Colonic mucosa (tissue), 4 donors: Measurements from ENCODE around the gene CRP. TPM values are rescaled to one million over a fixed set of nuclear protein-coding genes. Genes with fewer than 3 reads are reported as not detected.
"Not testable (repeated sequence)": the region's sequence is repeated elsewhere in the genome, so short reads cannot be mapped to it uniquely, and the experiment has no call there.

ENCODE experiments used
- DNase-seq: peaks from one replicate; pipeline ENCODE4 v3.0.0-alpha.2; 2020
- H3K27ac ChIP-seq: fragments of 200-600 bp; one replicate; pipeline ENCODE4 v1.8.0; 2021
- H3K27me3 ChIP-seq: fragments of 200-600 bp; one replicate; pipeline ENCODE4 v1.8.0; 2021
- H3K36me3 ChIP-seq: fragments of 200-600 bp; one replicate; pipeline ENCODE4 v1.8.0; 2021
- H3K4me1 ChIP-seq: fragments of 200-600 bp; one replicate; pipeline ENCODE4 v1.8.0; 2021; ENCODE audit warnings: mild to moderate bottlenecking
- H3K4me3 ChIP-seq: fragments of 200-600 bp; one replicate; pipeline ENCODE4 v1.8.0; 2021
- H3K9ac ChIP-seq, 2 donors: one replicate each; pipeline ENCODE4 v1.7.0; 2013; ENCODE audit warnings: control low read depth in 2 of 2, low read depth in 2 of 2, low read length in 2 of 2
- H3K9me3 ChIP-seq: fragments of 200-600 bp; one replicate; pipeline ENCODE4 v1.8.0; 2021
- intact Hi-C: fragments of 100-400 bp; cut with DNase I; formaldehyde crosslinking; loops from one replicate; pipeline ENCODE4 v1.14.1; 2022
- total RNA-seq, 2 donors: library from RNA; stranded (reverse); fragmentation: NEBNext Ultra II Directional in 1 of 2; extraction: Animal tissue kit (Norgen Biotek cat#: 25700) in 1 of 2; gene quantifications; one replicate each; pipeline ENCODE4 v1.2.1, GENCODE V29; 2021
- TF ChIP-seq, protein P1 (sequence below): fragments of 200-600 bp; IDR thresholded peaks from one replicate; pipeline ENCODE4 v1.8.0; 2022; ENCODE audit warnings: antibody characterized with exemption, mild to moderate bottlenecking
- donor health status: healthy.
- donor health status: DM: no; HTN: no; CAD: no.
- donor health status: DM: no; HTN: no; CAD: no.

CRP gene
- total RNA-seq, 2 donors from 2014 or later, result 1.9 TPM; not detected in 1

DNA sequence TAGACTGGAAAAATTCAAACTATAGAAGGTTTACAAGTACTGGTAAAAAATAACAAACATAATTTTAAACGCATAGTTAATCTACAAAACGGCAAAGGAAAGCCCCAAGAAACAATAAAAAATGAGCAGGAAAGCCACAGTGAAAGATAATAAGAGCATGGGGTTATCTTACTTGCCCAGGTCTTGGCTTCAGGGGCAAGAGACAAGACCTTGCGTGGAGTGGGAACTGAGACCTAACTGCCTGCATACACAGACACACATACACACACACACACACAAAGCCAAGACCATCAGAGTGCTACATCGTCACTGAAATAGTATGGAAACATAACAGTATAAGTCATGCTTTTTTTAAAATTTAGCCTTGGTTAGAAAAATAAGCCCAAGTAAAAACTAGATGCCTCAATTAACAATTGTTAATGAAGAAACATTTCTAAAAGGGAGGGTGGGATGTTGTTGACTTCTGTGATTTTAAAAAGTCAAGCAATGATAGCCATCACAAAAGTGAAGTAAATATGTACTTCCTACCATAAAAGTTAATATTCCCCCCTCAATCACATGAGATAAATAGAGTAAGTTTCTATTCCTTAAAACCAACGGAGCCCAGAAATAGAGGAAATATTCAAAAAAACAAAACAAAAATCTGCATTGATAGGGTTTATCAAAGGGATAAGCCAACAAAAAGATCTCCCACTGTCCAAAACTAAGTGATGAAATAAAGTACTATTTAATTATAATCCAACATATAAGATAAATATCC, 29.4 kb upstream of the CRP start:
- TF ChIP-seq, protein P1, sequence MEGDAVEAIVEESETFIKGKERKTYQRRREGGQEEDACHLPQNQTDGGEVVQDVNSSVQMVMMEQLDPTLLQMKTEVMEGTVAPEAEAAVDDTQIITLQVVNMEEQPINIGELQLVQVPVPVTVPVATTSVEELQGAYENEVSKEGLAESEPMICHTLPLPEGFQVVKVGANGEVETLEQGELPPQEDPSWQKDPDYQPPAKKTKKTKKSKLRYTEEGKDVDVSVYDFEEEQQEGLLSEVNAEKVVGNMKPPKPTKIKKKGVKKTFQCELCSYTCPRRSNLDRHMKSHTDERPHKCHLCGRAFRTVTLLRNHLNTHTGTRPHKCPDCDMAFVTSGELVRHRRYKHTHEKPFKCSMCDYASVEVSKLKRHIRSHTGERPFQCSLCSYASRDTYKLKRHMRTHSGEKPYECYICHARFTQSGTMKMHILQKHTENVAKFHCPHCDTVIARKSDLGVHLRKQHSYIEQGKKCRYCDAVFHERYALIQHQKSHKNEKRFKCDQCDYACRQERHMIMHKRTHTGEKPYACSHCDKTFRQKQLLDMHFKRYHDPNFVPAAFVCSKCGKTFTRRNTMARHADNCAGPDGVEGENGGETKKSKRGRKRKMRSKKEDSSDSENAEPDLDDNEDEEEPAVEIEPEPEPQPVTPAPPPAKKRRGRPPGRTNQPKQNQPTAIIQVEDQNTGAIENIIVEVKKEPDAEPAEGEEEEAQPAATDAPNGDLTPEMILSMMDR, result no peak

DNA sequence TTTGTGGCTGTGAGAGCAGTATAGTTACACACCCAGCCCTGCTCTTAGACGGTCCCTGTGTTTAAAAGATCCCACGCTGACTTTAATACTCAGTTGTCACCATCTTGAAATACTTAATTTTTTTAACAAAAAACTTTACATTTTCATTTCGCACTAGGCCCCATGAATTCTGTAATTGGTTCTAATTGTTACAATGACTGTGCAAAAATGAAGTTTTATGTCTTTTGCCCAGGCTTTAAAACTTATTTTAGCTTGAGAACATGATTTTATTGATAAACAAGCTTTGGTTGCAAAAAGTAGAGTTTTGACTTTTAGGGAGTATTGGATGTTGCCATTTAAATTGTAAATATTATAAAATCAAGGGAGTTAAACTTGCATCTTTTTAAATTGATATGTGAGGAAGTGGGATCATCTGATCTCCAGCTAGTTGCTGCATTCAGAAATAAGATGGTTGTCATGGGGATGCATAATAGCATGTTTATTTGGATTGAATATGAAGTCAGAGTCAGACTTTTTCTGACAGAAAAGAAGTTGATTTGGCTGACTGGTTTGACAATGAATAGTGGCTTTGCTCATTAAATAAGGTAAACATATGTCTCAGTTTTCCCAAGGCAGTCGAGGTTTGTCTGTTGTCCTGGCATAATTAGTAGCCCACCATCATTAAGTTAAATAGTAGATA, 23.0 kb upstream of the CRP start:
- Histone ChIP-seq H3K27me3 (no peaks in the 10 kb centered on the region), H3K9ac (no peak overlapping the region), H3K36me3 (no peaks in the 10 kb centered on the region), H3K4me3 (no peak overlapping the region), H3K27ac (no peak overlapping the region), H3K4me1 (no peaks in the 10 kb centered on the region), H3K9me3 (no peaks in the 10 kb centered on the region)
- intact Hi-C loops, result no loop called here
- DNase-seq, result no peak
- TF ChIP-seq, protein P1, result no peak

More for the DNA sequence above, 29.4 kb upstream of the CRP start:
- H3K4me3 ChIP-seq, result no peak overlapping the region
- no peak for DNase-seq
- no peaks in the 10 kb centered on the region for H3K36me3 ChIP-seq
- H3K27ac ChIP-seq, result no peak overlapping the region
- H3K9ac ChIP-seq, result no peak overlapping the region
- no peaks in the 10 kb centered on the region for H3K27me3 ChIP-seq
- no peaks in the 10 kb centered on the region for H3K9me3 ChIP-seq
- intact Hi-C loops, result no loop called here
- H3K4me1 ChIP-seq, result no peaks in the 10 kb centered on the region

DNA sequence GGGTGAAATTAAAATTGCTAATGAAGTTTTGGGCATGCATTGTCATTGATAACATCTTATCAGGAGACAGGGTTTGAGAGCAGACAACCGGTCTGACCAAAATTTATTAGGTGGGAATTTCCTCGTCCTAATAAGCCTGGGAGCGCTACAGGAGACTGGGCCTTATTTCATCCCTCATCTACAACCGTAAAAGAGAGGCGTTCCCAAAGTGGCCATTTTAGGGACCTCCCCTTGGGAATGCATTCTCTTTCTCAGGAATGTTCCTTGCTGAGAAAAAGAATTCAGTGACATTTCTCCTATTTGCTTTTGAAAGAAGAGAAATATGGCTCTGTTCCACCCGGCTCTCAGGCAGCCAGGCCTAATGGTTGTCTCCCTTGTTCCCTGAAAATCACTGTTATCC, 8.8 kb upstream of the CRP start:
- H3K9ac ChIP-seq, intact Hi-C loops, H3K36me3 ChIP-seq, H3K9me3 ChIP-seq, H3K27me3 ChIP-seq, H3K4me3 ChIP-seq, H3K4me1 ChIP-seq, H3K27ac ChIP-seq, DNase-seq: not testable (repeated sequence)

DNA sequence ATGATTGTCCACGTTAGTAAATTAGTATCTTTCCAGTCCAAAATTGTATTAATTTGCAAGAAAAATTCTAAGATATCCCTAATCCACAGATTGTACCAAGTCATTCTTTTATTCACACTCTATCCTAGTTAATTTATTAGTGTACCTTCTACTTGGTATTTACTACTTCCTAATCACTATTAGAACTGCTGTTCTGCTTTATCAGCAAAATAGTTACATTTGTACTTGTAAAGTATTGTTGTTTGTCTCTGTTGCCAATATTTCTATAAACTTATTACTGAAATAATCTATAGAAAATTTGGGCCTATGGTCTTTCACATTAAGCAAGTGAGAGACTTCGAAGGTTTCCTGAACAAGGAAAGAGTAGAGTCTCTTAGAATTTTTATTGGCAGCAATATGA, 5.6 kb upstream of the CRP start:
- H3K4me3 ChIP-seq, result no peak overlapping the region
- no peaks in the 10 kb centered on the region for H3K36me3 ChIP-seq
- no peak for DNase-seq
- H3K27me3 ChIP-seq, result no peaks in the 10 kb centered on the region
- intact Hi-C loops, result no loop called here
- no peak overlapping the region for H3K27ac ChIP-seq
- H3K9ac ChIP-seq, result no peak overlapping the region
- H3K4me1 ChIP-seq, result no peaks in the 10 kb centered on the region
- TF ChIP-seq, protein P1, result no peak
- no peaks in the 10 kb centered on the region for H3K9me3 ChIP-seq

DNA sequence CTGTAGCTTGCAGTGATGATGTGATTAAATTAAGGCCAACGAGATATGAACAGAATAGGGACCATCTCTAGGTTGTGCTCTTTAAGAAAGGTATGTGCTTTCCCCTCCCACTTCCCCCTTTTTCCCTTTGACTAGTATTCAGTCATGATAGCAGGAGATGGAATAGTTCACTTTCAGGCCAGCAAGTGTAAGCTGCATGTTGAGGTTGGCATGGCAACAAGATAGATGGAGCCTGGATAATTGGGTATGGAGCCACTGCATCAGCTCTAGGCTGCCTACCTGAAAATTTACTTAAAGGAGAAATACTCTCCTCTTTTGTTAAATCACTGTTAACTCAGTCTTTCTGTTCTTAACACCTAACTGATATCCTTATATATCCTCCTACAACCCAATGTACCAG, 1.5 kb upstream of the CRP start:
- H3K9me3 ChIP-seq, result no peaks in the 10 kb centered on the region
- H3K4me1 ChIP-seq, result no peaks in the 10 kb centered on the region
- H3K36me3 ChIP-seq, result no peaks in the 10 kb centered on the region
- H3K27ac ChIP-seq, result no peak overlapping the region
- H3K27me3 ChIP-seq, result no peaks in the 10 kb centered on the region
- H3K9ac ChIP-seq, result no peak overlapping the region
- TF ChIP-seq, protein P1, result no peak
- H3K4me3 ChIP-seq, result no peak overlapping the region
- intact Hi-C loops, result no loop called here
- no peak for DNase-seq

DNA sequence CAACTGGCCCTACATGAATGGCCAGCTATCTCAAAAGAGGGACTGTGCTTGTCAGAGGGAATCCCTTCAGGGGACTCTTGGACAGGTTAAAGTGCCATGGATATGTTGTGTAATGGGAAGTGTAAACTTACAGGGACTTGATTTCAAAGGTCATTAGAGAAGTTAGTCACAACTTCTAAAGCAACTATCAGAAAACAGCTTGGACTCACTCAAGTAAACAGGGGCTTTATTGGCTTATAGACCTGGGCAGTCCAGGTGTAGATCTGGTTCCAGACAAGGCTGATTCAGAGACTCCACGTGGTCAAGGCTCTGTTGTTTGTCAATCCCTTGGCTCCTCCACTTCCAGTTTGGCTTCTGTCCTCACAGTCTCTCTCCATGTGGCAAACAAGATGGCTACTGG, 2.3 kb downstream of the CRP start:
- H3K9me3 ChIP-seq, result no peaks in the 10 kb centered on the region
- H3K9ac ChIP-seq, result no peak overlapping the region
- no peak overlapping the region for H3K4me3 ChIP-seq
- no peak overlapping the region for H3K27ac ChIP-seq
- H3K27me3 ChIP-seq, result no peaks in the 10 kb centered on the region
- TF ChIP-seq, protein P1, result no peak
- no peaks in the 10 kb centered on the region for H3K4me1 ChIP-seq
- H3K36me3 ChIP-seq, result no peaks in the 10 kb centered on the region
- intact Hi-C loops, result no loop called here
- no peak for DNase-seq
